Liver (tissue), 2 donors: ENCODE measurements around the gene BRSK2.

Experiments used
- CTCF ChIP-seq: fragments of 150-350 bp; IDR thresholded peaks from 2 replicates; pipeline ENCODE4 v1.5.1; 2017; ENCODE audit warnings: improper control_type of control experiment, low read depth, low read length; ENCODE audit not compliant: missing input control
- MAX ChIP-seq: IDR thresholded peaks from 2 replicates; pipeline ENCODE4 v1.6.1; 2016; ENCODE audit warnings: antibody characterized with exemption
- YY1 ChIP-seq: IDR thresholded peaks from 2 replicates; pipeline ENCODE4 v1.6.1; 2016; ENCODE audit warnings: antibody characterized with exemption, mild to moderate bottlenecking
- ZBTB33 ChIP-seq: IDR thresholded peaks from 2 replicates; pipeline ENCODE4 v1.6.1; 2016; ENCODE audit warnings: antibody characterized with exemption
- donor health status: healthy.

GRCh38 chr11:1373536-1374214 lies 16.1 kb upstream of the BRSK2 start:
- TF ChIP-seq ZBTB33 (no peak), CTCF (no peak), MAX (no peak), YY1 (no peak)
